Measurements from ENCODE around the gene UGGT1.

Gene UGGT1

DNA sequence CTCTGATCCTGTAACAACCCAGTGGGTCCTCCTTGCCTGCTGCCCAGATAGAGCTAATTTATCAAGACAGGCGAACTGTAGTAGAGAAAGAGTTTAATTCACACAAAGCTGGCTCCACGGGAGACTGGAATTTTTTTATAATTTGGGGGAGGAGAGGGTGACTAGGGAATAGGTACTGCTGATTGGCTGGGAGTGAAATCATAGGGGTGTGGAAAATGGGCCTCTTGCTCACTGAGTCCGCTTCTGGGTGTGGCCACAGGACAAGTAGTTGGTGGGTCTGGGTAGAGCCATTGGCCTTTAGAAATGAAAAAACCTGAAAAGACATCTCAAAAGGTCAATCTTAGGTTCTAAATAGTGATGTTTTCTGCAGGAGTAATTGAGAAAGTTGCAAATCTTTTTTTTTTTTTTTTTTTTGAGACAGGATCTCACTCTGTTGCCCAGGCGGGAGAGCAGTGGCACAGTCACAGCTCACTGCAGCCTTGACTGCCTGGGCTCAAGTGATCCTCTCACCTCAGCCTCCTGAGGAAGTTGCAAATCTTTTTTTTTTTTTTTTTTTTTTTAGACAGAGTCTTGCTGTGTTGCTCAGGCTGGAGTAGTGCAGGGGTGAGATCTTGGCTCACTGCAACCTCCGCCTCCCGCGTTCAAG, 14.4 kb upstream of the UGGT1 start:
- H3K27ac ChIP-seq (ENCODE audit: low read length): no peak overlapping the region
- H3K36me3 ChIP-seq (ENCODE audit: control insufficient read depth in 1 of 2, insufficient read depth in 2 of 2, low read length in 2 of 2): no peaks in the 10 kb centered on the region
- no peaks in the 10 kb centered on the region for H3K27me3 ChIP-seq (ENCODE audit: low read depth, low read length)

DNA sequence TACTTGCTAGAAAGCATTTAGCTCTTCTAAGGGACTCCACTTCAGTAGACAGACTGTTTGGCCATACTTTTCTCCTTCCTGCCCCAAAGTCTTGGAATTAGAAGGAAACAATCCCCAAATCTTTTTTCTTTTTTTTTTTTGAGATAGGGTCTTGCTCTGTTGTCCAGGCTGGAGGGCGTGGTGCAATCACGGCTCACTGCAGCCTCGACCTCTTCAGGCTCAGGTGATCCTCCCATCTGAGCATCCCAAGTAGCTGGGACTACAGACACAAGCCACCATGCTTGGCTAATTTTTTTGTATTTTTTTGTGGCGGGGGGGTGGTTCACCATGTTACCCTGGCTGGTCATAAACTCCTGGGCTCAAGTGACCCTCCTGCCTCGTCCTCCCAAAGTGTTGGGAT, 6.2 kb upstream of the UGGT1 start:
- no peak overlapping the region for H3K27ac ChIP-seq (ENCODE audit: low read length)
- no peak overlapping the region for H3K4me3 ChIP-seq (ENCODE audit: low read depth in 1 of 2, low read length in 2 of 2)
- no peaks in the 10 kb centered on the region for H3K9me3 ChIP-seq (ENCODE audit: control insufficient read depth in 1 of 2, low read length in 2 of 2)
- no peaks in the 10 kb centered on the region for H3K4me1 ChIP-seq (ENCODE audit: control insufficient read depth in 1 of 2, insufficient read depth in 2 of 2, low read length in 2 of 2)
- no peaks in the 10 kb centered on the region for H3K27me3 ChIP-seq (ENCODE audit: low read depth, low read length)
- no peaks in the 10 kb centered on the region for H3K36me3 ChIP-seq (ENCODE audit: control insufficient read depth in 1 of 2, insufficient read depth in 2 of 2, low read length in 2 of 2)

More for the DNA sequence above, 14.4 kb upstream of the UGGT1 start:
- Histone ChIP-seq H3K9me3 (ENCODE audit: control insufficient read depth in 1 of 2, low read length in 2 of 2) (no peaks in the 10 kb centered on the region), H3K4me3 (ENCODE audit: low read depth in 1 of 2, low read length in 2 of 2) (no peak overlapping the region), H3K4me1 (ENCODE audit: control insufficient read depth in 1 of 2, insufficient read depth in 2 of 2, low read length in 2 of 2) (no peaks in the 10 kb centered on the region)

GRCh38 chr2:128086244-128086643, 4.8 kb upstream of the UGGT1 start:
- Histone ChIP-seq H3K9me3 (ENCODE audit: control insufficient read depth in 1 of 2, low read length in 2 of 2) (no peaks in the 10 kb centered on the region), H3K27ac (ENCODE audit: low read length) (no peak overlapping the region), H3K36me3 (ENCODE audit: control insufficient read depth in 1 of 2, insufficient read depth in 2 of 2, low read length in 2 of 2) (no peaks in the 10 kb centered on the region), H3K4me3 (ENCODE audit: low read depth in 1 of 2, low read length in 2 of 2) (no peak overlapping the region), H3K27me3 (ENCODE audit: low read depth, low read length) (no peaks in the 10 kb centered on the region), H3K4me1 (ENCODE audit: control insufficient read depth in 1 of 2, insufficient read depth in 2 of 2, low read length in 2 of 2) (no peaks in the 10 kb centered on the region)

DNA sequence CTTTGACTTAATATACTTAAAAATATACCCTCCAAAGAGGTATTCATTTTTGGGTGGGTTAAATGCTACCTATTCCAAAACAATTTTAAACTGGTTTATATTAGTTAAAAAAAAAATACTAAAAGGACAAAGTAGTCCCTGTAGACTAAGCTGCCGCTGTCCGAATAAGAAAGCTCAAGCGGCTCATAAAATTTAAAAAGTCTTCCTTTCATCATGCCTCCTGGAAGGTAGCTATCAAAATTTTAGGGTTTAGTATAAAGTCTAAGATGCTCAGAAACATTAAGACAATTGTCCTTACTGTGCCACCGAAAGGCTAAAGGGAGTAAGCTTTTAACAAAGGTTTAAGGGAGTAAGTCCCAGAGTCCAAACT, 440 bp upstream of the UGGT1 start:
- peaks cover 0 to 10% of the 10 kb centered on the region in 2 donors for H3K4me1 ChIP-seq (ENCODE audit: control insufficient read depth in 1 of 2, insufficient read depth in 2 of 2, low read length in 2 of 2)
- H3K4me3 ChIP-seq (ENCODE audit: low read depth in 1 of 2, low read length in 2 of 2): peak overlapping the region; percentile 94 to 100
- no peaks in the 10 kb centered on the region for H3K9me3 ChIP-seq (ENCODE audit: control insufficient read depth in 1 of 2, low read length in 2 of 2)
- peak overlapping the region; percentile 97 for H3K27ac ChIP-seq (ENCODE audit: low read length)
- H3K27me3 ChIP-seq (ENCODE audit: low read depth, low read length): no peaks in the 10 kb centered on the region
- H3K36me3 ChIP-seq (ENCODE audit: control insufficient read depth in 1 of 2, insufficient read depth in 2 of 2, low read length in 2 of 2): peaks cover 0 to 8% of the 10 kb centered on the region in 2 donors

GRCh38 chr2:128091726-128092080, 703 bp downstream of the UGGT1 start:
- no peaks in the 10 kb centered on the region for H3K9me3 ChIP-seq (ENCODE audit: control insufficient read depth in 1 of 2, low read length in 2 of 2)
- peak overlapping the region; percentile 94 to 100 for H3K4me3 ChIP-seq (ENCODE audit: low read depth in 1 of 2, low read length in 2 of 2)
- no peaks in the 10 kb centered on the region for H3K27me3 ChIP-seq (ENCODE audit: low read depth, low read length)
- peaks cover 0 to 8% of the 10 kb centered on the region in 2 donors for H3K36me3 ChIP-seq (ENCODE audit: control insufficient read depth in 1 of 2, insufficient read depth in 2 of 2, low read length in 2 of 2)
- H3K4me1 ChIP-seq (ENCODE audit: control insufficient read depth in 1 of 2, insufficient read depth in 2 of 2, low read length in 2 of 2): peaks cover 0 to 10% of the 10 kb centered on the region in 2 donors
- H3K27ac ChIP-seq (ENCODE audit: low read length): peak overlapping the region; percentile 65

DNA sequence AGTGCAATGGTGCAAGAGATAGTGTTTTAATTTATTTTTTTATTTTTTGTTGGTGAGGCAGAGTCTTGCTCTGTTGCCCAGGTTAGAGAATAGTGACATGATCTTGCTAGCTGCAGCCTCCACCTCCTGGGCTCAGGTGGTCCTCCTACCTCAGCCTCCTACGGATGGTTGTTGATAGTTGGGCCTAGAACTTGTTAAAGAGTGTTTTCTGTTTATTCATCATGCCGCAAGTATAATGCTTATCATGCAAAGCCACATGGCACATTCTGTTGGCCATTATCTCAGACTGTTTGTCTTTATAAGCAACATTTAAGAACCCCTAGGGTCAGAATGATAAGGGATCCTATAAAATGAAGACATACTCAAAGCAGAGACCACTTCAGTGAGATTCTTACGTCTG, 1.7 kb downstream of the UGGT1 start:
- H3K4me1 ChIP-seq (ENCODE audit: control insufficient read depth in 1 of 2, insufficient read depth in 2 of 2, low read length in 2 of 2): peaks cover 0 to 10% of the 10 kb centered on the region in 2 donors
- H3K36me3 ChIP-seq (ENCODE audit: control insufficient read depth in 1 of 2, insufficient read depth in 2 of 2, low read length in 2 of 2): peaks cover 4 to 8% of the 10 kb centered on the region in 2 donors
- H3K9me3 ChIP-seq (ENCODE audit: control insufficient read depth in 1 of 2, low read length in 2 of 2): no peaks in the 10 kb centered on the region
- H3K27me3 ChIP-seq (ENCODE audit: low read depth, low read length): no peaks in the 10 kb centered on the region
- H3K4me3 ChIP-seq (ENCODE audit: low read depth in 1 of 2, low read length in 2 of 2): no peak overlapping the region
- no peak overlapping the region for H3K27ac ChIP-seq (ENCODE audit: low read length)

- no peak overlapping the region for H3K27ac ChIP-seq (ENCODE audit: low read length)
- H3K36me3 ChIP-seq (ENCODE audit: control insufficient read depth in 1 of 2, insufficient read depth in 2 of 2, low read length in 2 of 2): peaks cover 8 to 17% of the 10 kb centered on the region in 2 donors
- no peaks in the 10 kb centered on the region for H3K9me3 ChIP-seq (ENCODE audit: control insufficient read depth in 1 of 2, low read length in 2 of 2)
- H3K4me1 ChIP-seq (ENCODE audit: control insufficient read depth in 1 of 2, insufficient read depth in 2 of 2, low read length in 2 of 2): peaks cover 0 to 10% of the 10 kb centered on the region in 2 donors
- H3K27me3 ChIP-seq (ENCODE audit: low read depth, low read length): no peaks in the 10 kb centered on the region
- H3K4me3 ChIP-seq (ENCODE audit: low read depth in 1 of 2, low read length in 2 of 2): no peak overlapping the region
Observed at GRCh38 chr2:128093762-128094161, 2.8 kb downstream of the UGGT1 start.

DNA sequence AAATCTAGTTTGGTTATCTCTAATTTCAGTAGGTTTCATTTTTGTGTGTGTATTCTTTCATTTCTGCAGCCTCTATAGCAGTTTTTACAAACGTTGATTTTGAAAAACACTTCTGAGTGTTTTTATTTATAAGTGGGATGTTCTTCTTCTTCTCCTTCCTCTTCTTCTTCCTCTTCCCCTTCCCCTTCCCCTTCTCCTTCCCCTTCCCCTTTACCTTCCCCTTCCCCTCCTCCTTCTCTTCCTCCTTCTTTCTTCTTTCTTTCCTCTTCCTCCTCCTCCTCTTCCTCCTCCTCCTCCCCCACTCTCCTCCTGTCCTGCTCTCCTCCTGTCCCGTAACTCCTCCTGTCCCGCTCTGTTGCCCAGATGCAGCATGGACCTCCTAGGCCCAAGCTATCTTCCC, 4.2 kb downstream of the UGGT1 start:
- Histone ChIP-seq H3K4me3 (ENCODE audit: low read depth in 1 of 2, low read length in 2 of 2) (no peak overlapping the region), H3K4me1 (ENCODE audit: control insufficient read depth in 1 of 2, insufficient read depth in 2 of 2, low read length in 2 of 2) (peaks cover 0 to 10% of the 10 kb centered on the region in 2 donors), H3K27ac (ENCODE audit: low read length) (no peak overlapping the region), H3K9me3 (ENCODE audit: control insufficient read depth in 1 of 2, low read length in 2 of 2) (no peaks in the 10 kb centered on the region), H3K36me3 (ENCODE audit: control insufficient read depth in 1 of 2, insufficient read depth in 2 of 2, low read length in 2 of 2) (peaks cover 13 to 17% of the 10 kb centered on the region in 2 donors), H3K27me3 (ENCODE audit: low read depth, low read length) (no peaks in the 10 kb centered on the region)

DNA sequence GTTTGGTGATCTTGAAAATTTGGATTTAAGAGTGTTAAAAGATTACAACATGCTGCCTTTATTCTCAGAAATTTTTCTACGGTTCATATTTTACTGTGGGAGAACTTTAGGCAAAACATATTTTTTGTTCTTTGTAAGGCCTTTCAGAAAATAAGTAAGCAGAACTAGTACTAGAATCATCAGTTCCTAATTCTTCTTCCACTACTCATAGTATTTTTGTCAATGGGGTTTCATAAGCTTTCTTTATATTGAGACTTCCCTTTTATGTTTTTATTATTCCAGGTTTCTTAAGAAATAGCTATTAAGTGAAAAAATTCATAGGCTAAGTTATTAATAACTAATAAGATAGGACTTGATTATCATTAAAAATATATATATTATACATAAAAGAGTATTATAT, 12.4 kb downstream of the UGGT1 start:
- Histone ChIP-seq H3K36me3 (ENCODE audit: control insufficient read depth in 1 of 2, insufficient read depth in 2 of 2, low read length in 2 of 2) (peaks cover 20 to 25% of the 10 kb centered on the region in 2 donors), H3K9me3 (ENCODE audit: control insufficient read depth in 1 of 2, low read length in 2 of 2) (no peaks in the 10 kb centered on the region), H3K4me1 (ENCODE audit: control insufficient read depth in 1 of 2, insufficient read depth in 2 of 2, low read length in 2 of 2) (no peaks in the 10 kb centered on the region), H3K27me3 (ENCODE audit: low read depth, low read length) (no peaks in the 10 kb centered on the region), H3K27ac (ENCODE audit: low read length) (no peak overlapping the region), H3K4me3 (ENCODE audit: low read depth in 1 of 2, low read length in 2 of 2) (no peak overlapping the region)

- H3K4me3 ChIP-seq (ENCODE audit: low read depth in 1 of 2, low read length in 2 of 2): no peak overlapping the region
- H3K27me3 ChIP-seq (ENCODE audit: low read depth, low read length): no peaks in the 10 kb centered on the region
- H3K27ac ChIP-seq (ENCODE audit: low read length): no peak overlapping the region
- H3K36me3 ChIP-seq (ENCODE audit: control insufficient read depth in 1 of 2, insufficient read depth in 2 of 2, low read length in 2 of 2): peaks cover 16 to 28% of the 10 kb centered on the region in 2 donors
- H3K9me3 ChIP-seq (ENCODE audit: control insufficient read depth in 1 of 2, low read length in 2 of 2): no peaks in the 10 kb centered on the region
- H3K4me1 ChIP-seq (ENCODE audit: control insufficient read depth in 1 of 2, insufficient read depth in 2 of 2, low read length in 2 of 2): no peaks in the 10 kb centered on the region
Observed at GRCh38 chr2:128105072-128105471, 14.1 kb downstream of the UGGT1 start.

- H3K4me3 ChIP-seq (ENCODE audit: low read depth in 1 of 2, low read length in 2 of 2): no peak overlapping the region
- H3K27ac ChIP-seq (ENCODE audit: low read length): no peak overlapping the region
- no peaks in the 10 kb centered on the region for H3K4me1 ChIP-seq (ENCODE audit: control insufficient read depth in 1 of 2, insufficient read depth in 2 of 2, low read length in 2 of 2)
- H3K27me3 ChIP-seq (ENCODE audit: low read depth, low read length): no peaks in the 10 kb centered on the region
- H3K36me3 ChIP-seq (ENCODE audit: control insufficient read depth in 1 of 2, insufficient read depth in 2 of 2, low read length in 2 of 2): peaks cover 28 to 30% of the 10 kb centered on the region in 2 donors
- no peaks in the 10 kb centered on the region for H3K9me3 ChIP-seq (ENCODE audit: control insufficient read depth in 1 of 2, low read length in 2 of 2)
Observed at GRCh38 chr2:128108166-128108565, 17.2 kb downstream of the UGGT1 start.

DNA sequence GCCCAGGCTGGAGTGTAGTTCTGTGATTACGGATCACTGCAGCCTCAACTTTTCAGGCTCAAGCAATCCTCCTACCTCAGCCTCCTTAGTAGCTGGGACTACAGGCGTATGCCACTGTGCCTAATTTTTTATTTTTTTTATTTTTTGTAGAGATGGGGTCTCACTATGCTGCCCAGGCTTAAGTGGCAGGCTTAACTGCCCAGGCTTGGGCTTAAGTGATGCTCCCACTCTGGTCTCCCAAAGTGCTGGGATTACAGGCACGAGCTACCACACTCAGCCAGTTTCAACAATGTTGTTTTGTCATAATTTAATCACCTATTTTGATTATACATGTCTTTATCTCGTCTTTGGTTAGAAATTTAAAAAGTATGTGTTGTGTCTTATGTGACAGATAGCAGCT, 18.2 kb downstream of the UGGT1 start:
- Histone ChIP-seq H3K36me3 (ENCODE audit: control insufficient read depth in 1 of 2, insufficient read depth in 2 of 2, low read length in 2 of 2) (peaks cover 31 to 33% of the 10 kb centered on the region in 2 donors), H3K27me3 (ENCODE audit: low read depth, low read length) (no peaks in the 10 kb centered on the region), H3K4me3 (ENCODE audit: low read depth in 1 of 2, low read length in 2 of 2) (no peak overlapping the region), H3K4me1 (ENCODE audit: control insufficient read depth in 1 of 2, insufficient read depth in 2 of 2, low read length in 2 of 2) (no peaks in the 10 kb centered on the region), H3K27ac (ENCODE audit: low read length) (no peak overlapping the region), H3K9me3 (ENCODE audit: control insufficient read depth in 1 of 2, low read length in 2 of 2) (no peaks in the 10 kb centered on the region)

All from muscle layer of duodenum (tissue), 2 donors.